ENCODE results near the gene GLT1D1. TPM values are rescaled to one million over a fixed set of nuclear protein-coding genes. Genes with fewer than 3 reads are reported as not detected.
A peak's percentile ranks its signal among the peaks of the same experiment; 100 is the strongest.

GLT1D1 gene
- total RNA-seq, 4 donors from 2014 or later, result not detected

DNA sequence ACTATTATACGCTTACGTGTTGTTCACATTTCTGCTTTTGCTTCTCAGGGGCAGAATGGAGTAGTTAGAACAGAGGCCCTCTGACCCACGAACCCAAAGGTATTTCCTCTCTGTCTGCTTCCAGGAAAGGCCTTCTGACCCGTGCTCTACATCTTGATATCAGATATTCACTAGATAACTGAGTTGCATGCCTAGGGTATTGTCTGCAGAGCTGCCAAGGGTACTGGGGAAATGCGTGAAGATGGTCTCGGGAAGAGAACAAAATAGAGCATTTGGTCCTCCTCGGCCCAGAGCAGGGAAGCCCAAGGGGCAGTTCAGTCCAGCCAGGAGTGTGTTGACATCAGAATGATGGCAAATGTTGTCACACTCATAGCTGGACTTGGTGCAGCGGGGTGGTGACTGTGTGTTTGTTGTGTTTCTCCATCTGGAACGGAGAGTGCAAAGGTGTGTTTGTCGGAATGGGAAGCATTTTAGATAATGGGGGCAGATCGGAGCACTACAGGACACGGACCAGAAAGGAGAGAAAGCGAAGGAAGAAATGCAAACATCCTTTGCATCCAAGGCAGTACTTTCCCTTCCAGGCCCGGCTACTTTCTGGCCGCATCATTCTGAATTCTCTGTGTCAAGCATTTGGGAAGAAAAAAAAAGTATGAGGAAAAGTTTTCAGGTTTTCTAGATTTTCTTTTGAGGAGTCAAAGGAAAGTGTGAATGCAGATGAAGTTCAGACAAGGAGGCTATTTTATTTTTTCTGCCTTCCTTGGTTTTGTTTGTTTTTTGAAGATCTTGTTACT is 8.1 kb downstream of the GLT1D1 start:
- peak in 1 of 3 donors; percentile 21 for DNase-seq
- Histone ChIP-seq H3K4me1 (no peaks in the 10 kb centered on the region), H3K27ac (no peak overlapping the region), H3K9me3 (no peaks in the 10 kb centered on the region), H3K4me3 (no peak overlapping the region), H3K36me3 (no peaks in the 10 kb centered on the region), H3K27me3 (no peaks in the 10 kb centered on the region)
- TF ChIP-seq, protein P1, sequence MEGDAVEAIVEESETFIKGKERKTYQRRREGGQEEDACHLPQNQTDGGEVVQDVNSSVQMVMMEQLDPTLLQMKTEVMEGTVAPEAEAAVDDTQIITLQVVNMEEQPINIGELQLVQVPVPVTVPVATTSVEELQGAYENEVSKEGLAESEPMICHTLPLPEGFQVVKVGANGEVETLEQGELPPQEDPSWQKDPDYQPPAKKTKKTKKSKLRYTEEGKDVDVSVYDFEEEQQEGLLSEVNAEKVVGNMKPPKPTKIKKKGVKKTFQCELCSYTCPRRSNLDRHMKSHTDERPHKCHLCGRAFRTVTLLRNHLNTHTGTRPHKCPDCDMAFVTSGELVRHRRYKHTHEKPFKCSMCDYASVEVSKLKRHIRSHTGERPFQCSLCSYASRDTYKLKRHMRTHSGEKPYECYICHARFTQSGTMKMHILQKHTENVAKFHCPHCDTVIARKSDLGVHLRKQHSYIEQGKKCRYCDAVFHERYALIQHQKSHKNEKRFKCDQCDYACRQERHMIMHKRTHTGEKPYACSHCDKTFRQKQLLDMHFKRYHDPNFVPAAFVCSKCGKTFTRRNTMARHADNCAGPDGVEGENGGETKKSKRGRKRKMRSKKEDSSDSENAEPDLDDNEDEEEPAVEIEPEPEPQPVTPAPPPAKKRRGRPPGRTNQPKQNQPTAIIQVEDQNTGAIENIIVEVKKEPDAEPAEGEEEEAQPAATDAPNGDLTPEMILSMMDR (IDR thresholded peaks at IDR 0.05), result no peak
- TF ChIP-seq POLR2A (IDR thresholded peaks at IDR 0.05), result no peak

DNA sequence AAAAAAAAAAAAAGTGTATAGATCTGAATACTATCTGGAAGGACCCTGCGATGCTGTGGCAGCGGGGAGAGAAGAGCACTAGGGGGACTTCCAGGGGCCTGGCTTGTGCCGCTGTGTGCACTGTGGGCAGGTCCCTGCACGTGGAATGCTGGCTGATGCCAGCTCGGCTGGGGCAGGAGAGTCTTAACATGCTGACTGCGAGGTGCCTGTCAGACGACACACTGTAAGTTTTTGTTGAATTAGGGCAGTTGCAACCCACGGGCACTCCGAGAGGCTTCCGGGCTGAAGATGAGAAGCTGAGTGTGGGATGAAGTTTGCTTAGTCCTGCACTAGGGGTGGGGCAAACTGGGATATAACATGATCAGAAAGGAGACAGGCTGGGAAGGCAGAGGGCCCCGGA is 10.7 kb downstream of the GLT1D1 start:
- TF ChIP-seq, protein P1 (IDR thresholded peaks at IDR 0.05), result no peak
- no peak for TF ChIP-seq POLR2A (IDR thresholded peaks at IDR 0.05)
- H3K36me3 ChIP-seq, result no peaks in the 10 kb centered on the region
- no peaks in the 10 kb centered on the region for H3K4me1 ChIP-seq
- no peak for DNase-seq
- no peaks in the 10 kb centered on the region for H3K9me3 ChIP-seq
- no peak overlapping the region for H3K27ac ChIP-seq
- H3K4me3 ChIP-seq, result no peak overlapping the region
- no peaks in the 10 kb centered on the region for H3K27me3 ChIP-seq

DNA sequence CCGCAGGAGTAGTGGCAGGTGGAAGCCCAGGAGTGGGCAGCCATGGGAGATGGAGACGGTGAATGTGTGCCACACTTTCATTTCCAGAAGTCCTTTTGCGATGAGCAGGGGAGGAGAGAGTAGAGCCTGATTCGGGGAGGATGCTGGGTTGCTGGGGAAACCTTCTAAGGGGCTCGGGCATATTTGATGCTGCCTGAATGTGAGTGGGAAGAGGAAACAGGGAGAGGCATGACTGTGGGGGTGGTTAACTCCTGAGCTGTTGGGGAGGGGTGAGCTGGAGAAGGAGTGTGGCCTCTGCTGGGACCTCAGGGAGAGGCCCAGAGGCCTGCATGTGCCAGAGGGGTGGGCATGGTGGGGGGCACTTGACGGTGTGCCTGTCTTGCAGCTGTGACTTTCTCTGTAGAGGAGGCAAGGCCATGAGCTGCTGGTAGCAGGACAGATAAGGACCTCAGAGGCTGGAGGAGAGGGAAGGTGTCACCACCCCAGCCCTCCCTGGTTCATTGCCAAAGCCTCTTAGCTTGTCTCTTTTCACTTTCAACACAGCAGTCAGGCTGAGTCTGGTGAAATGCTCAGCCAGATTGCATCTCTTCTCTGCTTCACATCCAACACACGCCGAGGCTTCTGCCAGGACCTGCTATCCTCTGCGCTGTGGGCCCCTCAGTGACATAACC is 11.4 kb downstream of the GLT1D1 start:
- Histone ChIP-seq H3K27ac (no peak overlapping the region), H3K36me3 (no peaks in the 10 kb centered on the region), H3K9me3 (no peaks in the 10 kb centered on the region), H3K4me1 (no peaks in the 10 kb centered on the region), H3K27me3 (no peaks in the 10 kb centered on the region), H3K4me3 (no peak overlapping the region)
- DNase-seq, result no peak
- TF ChIP-seq, protein P1 (IDR thresholded peaks at IDR 0.05), result no peak
- no peak for TF ChIP-seq POLR2A (IDR thresholded peaks at IDR 0.05)

DNA sequence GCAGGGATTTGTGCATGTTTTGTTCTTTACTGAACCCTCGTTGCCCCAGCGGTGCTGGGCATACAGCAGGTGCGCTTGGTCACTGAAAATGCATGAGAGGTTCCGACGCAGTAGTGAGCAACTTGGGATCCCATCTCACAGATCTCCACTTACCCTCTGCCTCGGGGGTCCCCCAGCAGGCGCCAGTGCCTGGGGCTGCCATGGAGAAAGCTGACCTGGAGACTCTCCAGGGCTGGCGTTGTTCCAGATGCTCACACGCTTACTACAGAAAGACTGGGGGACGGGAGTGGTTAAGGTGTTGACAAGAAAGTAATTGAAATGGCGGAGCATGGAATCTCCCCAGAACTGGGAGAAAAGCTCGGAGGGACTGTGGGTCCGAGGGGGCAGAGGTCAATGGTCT is 14.2 kb downstream of the GLT1D1 start:
- DNase-seq, result no peak
- Histone ChIP-seq H3K27me3 (no peaks in the 10 kb centered on the region), H3K9me3 (no peaks in the 10 kb centered on the region), H3K36me3 (no peaks in the 10 kb centered on the region), H3K27ac (no peak overlapping the region), H3K4me1 (no peaks in the 10 kb centered on the region), H3K4me3 (no peak overlapping the region)
- TF ChIP-seq POLR2A (IDR thresholded peaks at IDR 0.05), result no peak
- TF ChIP-seq, protein P1 (IDR thresholded peaks at IDR 0.05), result no peak

DNA sequence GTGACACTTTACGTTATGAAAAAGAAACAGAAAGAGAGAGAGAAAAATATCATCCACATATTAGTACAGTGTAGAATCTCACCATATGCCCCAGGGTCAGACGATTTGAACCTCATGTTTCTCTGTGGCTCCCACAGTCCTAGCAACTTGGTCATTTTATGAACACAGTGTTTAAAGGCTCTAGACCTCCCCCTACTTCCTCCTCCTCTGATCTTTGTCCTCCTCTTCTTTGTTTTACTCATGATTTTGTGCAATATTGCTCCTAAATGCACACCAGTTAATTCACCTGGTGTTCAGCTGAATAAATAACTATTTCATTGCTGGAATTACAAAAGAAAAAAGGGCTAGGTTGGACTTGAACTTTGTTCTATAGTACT is 18.2 kb downstream of the GLT1D1 start:
- no peak for DNase-seq
- no peaks in the 10 kb centered on the region for H3K27me3 ChIP-seq
- no peaks in the 10 kb centered on the region for H3K9me3 ChIP-seq
- no peak overlapping the region for H3K27ac ChIP-seq
- TF ChIP-seq POLR2A (IDR thresholded peaks at IDR 0.05), result no peak
- TF ChIP-seq, protein P1 (IDR thresholded peaks at IDR 0.05), result no peak
- H3K36me3 ChIP-seq, result no peaks in the 10 kb centered on the region
- no peaks in the 10 kb centered on the region for H3K4me1 ChIP-seq
- no peak overlapping the region for H3K4me3 ChIP-seq

All from Peyer's patch (tissue), 4 donors.